Activated CD4-positive, alpha-beta T cell treated with anti-CD3 and anti-CD28 coated beads, Interleukin-2, amount 10 ng/mL, durations not matched to agents 7 days and 5 days (primary cell): ENCODE data around the gene SPTBN4. TPM values are rescaled to one million over a fixed set of nuclear protein-coding genes. Genes with fewer than 3 reads are reported as not detected.
A peak's percentile ranks its signal among the peaks of the same experiment; 100 is the strongest.

ENCODE experiments used
- CTCF ChIA-PET: fragments of 350-600 bp; sonication (Branson Sonifier 250); formaldehyde crosslinking; loops from one replicate; lab custom pipeline; 2021; ENCODE audit warnings: antibody characterized with exemption; lab: Charles Lee
- POLR2A ChIA-PET: fragments of 350-600 bp; sonication (Branson Sonifier 250); formaldehyde crosslinking; loops from one replicate; lab custom pipeline; 2021; ENCODE audit warnings: antibody characterized with exemption; lab: Charles Lee
- DNase-seq: peaks from one replicate; pipeline ENCODE4 v3.0.0-alpha.2; 2020
- H3K27ac Mint-ChIP-seq: one replicate; pipeline ENCODE4 v1.8.0; 2021; ENCODE audit warnings: mild to moderate bottlenecking, moderate library complexity, mixed read lengths
- H3K27me3 Mint-ChIP-seq: one replicate; pipeline ENCODE4 v1.8.0; 2021; ENCODE audit warnings: mixed read lengths
- H3K36me3 Mint-ChIP-seq: one replicate; pipeline ENCODE4 v1.8.0; 2021; ENCODE audit warnings: low read depth, mixed read lengths
- H3K4me1 Mint-ChIP-seq: one replicate; pipeline ENCODE4 v1.8.0; 2021; ENCODE audit warnings: mixed read lengths
- H3K4me3 Mint-ChIP-seq: one replicate; pipeline ENCODE4 v1.8.0; 2021; ENCODE audit warnings: mild to moderate bottlenecking, moderate library complexity, mixed read lengths
- H3K9me3 Mint-ChIP-seq: one replicate; pipeline ENCODE4 v1.8.0; 2021; ENCODE audit warnings: mixed read lengths
- total RNA-seq, 2 experiments: library from RNA; stranded (reverse); gene quantifications; one replicate each; pipeline ENCODE4 v1.2.3, GENCODE V29; 2021

Gene SPTBN4
- total RNA-seq, 2 experiments from 2014 or later, result 0.23 to 0.50 TPM

- ChIA-PET CTCF (interaction anchor here (0.7 to 1.4 kb wide), 4 partner anchors 10 to 149 kb away, joined by 3 to 10 read pairs (median 4); no protein-coding TSS in a partner anchor), POLR2A (no interaction called here)
- no peaks in the 10 kb centered on the region for H3K27me3 Mint-ChIP-seq
- peak overlapping the region; percentile 91 for H3K4me3 Mint-ChIP-seq
- DNase-seq, result peak; percentile 76
- H3K9me3 Mint-ChIP-seq, result no peaks in the 10 kb centered on the region
- H3K36me3 Mint-ChIP-seq, result peaks cover 8% of the 10 kb centered on the region
- peak overlapping the region; percentile 93 for H3K27ac Mint-ChIP-seq
- H3K4me1 Mint-ChIP-seq, result peaks cover 67% of the 10 kb centered on the region
These were observed 146.3 kb downstream of the SPTBN4 start for GRCh38 chr19:40612831-40613689.

GRCh38 chr19:40613690-40614621 is 147.2 kb downstream of the SPTBN4 start:
- Mint-ChIP-seq H3K36me3 (peaks cover 8% of the 10 kb centered on the region), H3K27ac (peak overlapping the region; percentile 93), H3K4me3 (peak overlapping the region; percentile 91), H3K27me3 (no peaks in the 10 kb centered on the region), H3K9me3 (no peaks in the 10 kb centered on the region), H3K4me1 (peaks cover 62% of the 10 kb centered on the region)
- DNase-seq, result peak; percentile 88
- ChIA-PET POLR2A (interaction anchor here (0.9 kb wide), 1 partner anchor 8 kb away, joined by 3 read pairs; no protein-coding TSS in a partner anchor), CTCF (interaction anchor here (1.0 to 1.4 kb wide), 3 partner anchors 11 to 21 kb away, joined by 3 to 10 read pairs (median 4); no protein-coding TSS in a partner anchor)

GRCh38 chr19:40614622-40615411 is 148.0 kb downstream of the SPTBN4 start:
- Mint-ChIP-seq H3K27me3 (no peaks in the 10 kb centered on the region), H3K4me3 (peak overlapping the region; percentile 91), H3K9me3 (no peaks in the 10 kb centered on the region), H3K36me3 (peaks cover 13% of the 10 kb centered on the region), H3K27ac (peak overlapping the region; percentile 93), H3K4me1 (peaks cover 58% of the 10 kb centered on the region)
- CTCF ChIA-PET, result interaction anchor here (0.6 to 2.1 kb wide), 3 partner anchors 8 to 20 kb away, joined by 3 to 12 read pairs (median 3); no protein-coding TSS in a partner anchor
- POLR2A ChIA-PET, result interaction anchor here (0.7 to 0.9 kb wide), 2 partner anchors 9 to 11 kb away, joined by 3 read pairs; no protein-coding TSS in a partner anchor
- DNase-seq, result peak; percentile 83

- H3K27ac Mint-ChIP-seq, result no peak overlapping the region
- peaks cover 17% of the 10 kb centered on the region for H3K36me3 Mint-ChIP-seq
- H3K9me3 Mint-ChIP-seq, result no peaks in the 10 kb centered on the region
- no peak for DNase-seq
- ChIA-PET POLR2A (no interaction called here), CTCF (interaction anchor here (0.6 to 2.1 kb wide), 4 partner anchors 11 to 66 kb away, joined by 3 to 12 read pairs (median 4); no protein-coding TSS in a partner anchor)
- H3K4me1 Mint-ChIP-seq, result peaks cover 45% of the 10 kb centered on the region
- no peak overlapping the region for H3K4me3 Mint-ChIP-seq
- H3K27me3 Mint-ChIP-seq, result no peaks in the 10 kb centered on the region
These were observed 149.4 kb downstream of the SPTBN4 start for GRCh38 chr19:40616178-40616577.

GRCh38 chr19:40616941-40617340 is 150.1 kb downstream of the SPTBN4 start:
- ChIA-PET CTCF (interaction anchor here (1.1 to 2.1 kb wide), 2 partner anchors 12 to 17 kb away, joined by 3 to 12 read pairs; no protein-coding TSS in a partner anchor), POLR2A (no interaction called here)
- Mint-ChIP-seq H3K9me3 (no peaks in the 10 kb centered on the region), H3K4me3 (no peak overlapping the region), H3K27ac (no peak overlapping the region), H3K27me3 (no peaks in the 10 kb centered on the region), H3K36me3 (peaks cover 21% of the 10 kb centered on the region), H3K4me1 (peaks cover 38% of the 10 kb centered on the region)
- no peak for DNase-seq

GRCh38 chr19:40617961-40618360 is 151.2 kb downstream of the SPTBN4 start:
- POLR2A ChIA-PET, result no interaction called here
- Mint-ChIP-seq H3K27ac (no peak overlapping the region), H3K4me3 (no peak overlapping the region), H3K36me3 (peaks cover 22% of the 10 kb centered on the region), H3K27me3 (no peaks in the 10 kb centered on the region), H3K9me3 (no peaks in the 10 kb centered on the region), H3K4me1 (peaks cover 29% of the 10 kb centered on the region)
- no peak for DNase-seq
- CTCF ChIA-PET, result interaction anchor here (0.9 kb wide), 1 partner anchor 647 kb away, joined by 5 read pairs; no protein-coding TSS in a partner anchor

GRCh38 chr19:40619333-40620160 is 152.7 kb downstream of the SPTBN4 start:
- H3K36me3 Mint-ChIP-seq, result peaks cover 26% of the 10 kb centered on the region
- ChIA-PET POLR2A (interaction anchor here (0.7 kb wide), 1 partner anchor 24 kb away, joined by 3 read pairs; no protein-coding TSS in a partner anchor), CTCF (interaction anchor here (1.0 to 2.3 kb wide), 2 partner anchors 15 kb away, joined by 3 to 13 read pairs; no protein-coding TSS in a partner anchor)
- DNase-seq, result no peak
- H3K4me3 Mint-ChIP-seq, result no peak overlapping the region
- no peaks in the 10 kb centered on the region for H3K27me3 Mint-ChIP-seq
- H3K9me3 Mint-ChIP-seq, result no peaks in the 10 kb centered on the region
- H3K27ac Mint-ChIP-seq, result no peak overlapping the region
- H3K4me1 Mint-ChIP-seq, result peaks cover 23% of the 10 kb centered on the region

GRCh38 chr19:40620161-40620485 is 153.3 kb downstream of the SPTBN4 start:
- Mint-ChIP-seq H3K27me3 (no peaks in the 10 kb centered on the region), H3K4me3 (no peak overlapping the region), H3K4me1 (peaks cover 22% of the 10 kb centered on the region), H3K36me3 (peaks cover 26% of the 10 kb centered on the region), H3K27ac (no peak overlapping the region), H3K9me3 (no peaks in the 10 kb centered on the region)
- POLR2A ChIA-PET, result no interaction called here
- CTCF ChIA-PET, result interaction anchor here (0.6 to 2.3 kb wide), 6 partner anchors 10 to 377 kb away, joined by 3 to 13 read pairs (median 3); no protein-coding TSS in a partner anchor
- no peak for DNase-seq

GRCh38 chr19:40621283-40621682 is 154.5 kb downstream of the SPTBN4 start:
- peaks cover 27% of the 10 kb centered on the region for H3K36me3 Mint-ChIP-seq

GRCh38 chr19:40621966-40622772 is 155.4 kb downstream of the SPTBN4 start:
- POLR2A ChIA-PET, result no interaction called here
- Mint-ChIP-seq H3K9me3 (no peaks in the 10 kb centered on the region), H3K36me3 (peaks cover 28% of the 10 kb centered on the region), H3K27ac (peak overlapping the region; percentile 76), H3K4me1 (peaks cover 19% of the 10 kb centered on the region), H3K4me3 (no peak overlapping the region), H3K27me3 (no peaks in the 10 kb centered on the region)
- no peak for DNase-seq
- CTCF ChIA-PET, result interaction anchor here (2.3 to 4.8 kb wide), 2 partner anchors 12 to 13 kb away, joined by 13 to 31 read pairs; no protein-coding TSS in a partner anchor

More at GRCh38 chr19:40621283-40621682, 154.5 kb downstream of the SPTBN4 start:
- ChIA-PET CTCF (interaction anchor here (1.1 to 2.3 kb wide), 3 partner anchors 13 to 19 kb away, joined by 3 to 13 read pairs (median 3); no protein-coding TSS in a partner anchor), POLR2A (no interaction called here)
- H3K27me3 Mint-ChIP-seq, result no peaks in the 10 kb centered on the region
- no peak overlapping the region for H3K27ac Mint-ChIP-seq
- no peaks in the 10 kb centered on the region for H3K9me3 Mint-ChIP-seq
- DNase-seq, result no peak
- H3K4me3 Mint-ChIP-seq, result no peak overlapping the region
- H3K4me1 Mint-ChIP-seq, result peaks cover 19% of the 10 kb centered on the region
